GM10266 (cell line): ENCODE data around the gene HBA1.
A peak's percentile ranks its signal among the peaks of the same experiment; 100 is the strongest.

ENCODE experiments used
- DNase-seq: peaks from one replicate; pipeline ENCODE4 v3.0.0; 2012; ENCODE audit errors: extremely low spot score
- CTCF ChIP-seq: IDR thresholded peaks from 2 replicates; pipeline ENCODE4 v1.5.1; 2012; ENCODE audit warnings: mild to moderate bottlenecking, low read depth; ENCODE audit not compliant: control insufficient read depth, insufficient read depth; ENCODE audit errors: missing control alignments

HBA1 gene

GRCh38 chr16:181565-182021 lies 5.1 kb downstream of the HBA1 start:
- no peak for DNase-seq
- peak; percentile 98 for TF ChIP-seq CTCF

GRCh38 chr16:183005-183404 lies 6.5 kb downstream of the HBA1 start:
- no peak for TF ChIP-seq CTCF
- DNase-seq = no peak

GRCh38 chr16:185213-185612 lies 8.7 kb downstream of the HBA1 start:
- no peak for DNase-seq
- no peak for TF ChIP-seq CTCF

GRCh38 chr16:185691-186090 lies 9.2 kb downstream of the HBA1 start:
- no peak for DNase-seq
- no peak for TF ChIP-seq CTCF

GRCh38 chr16:187330-187729 lies 10.8 kb downstream of the HBA1 start:
- no peak for TF ChIP-seq CTCF
- no peak for DNase-seq

- no peak for TF ChIP-seq CTCF
- DNase-seq = no peak
Observed at GRCh38 chr16:188674-189073, 12.2 kb downstream of the HBA1 start.

- no peak for TF ChIP-seq CTCF
- DNase-seq = no peak
Observed at GRCh38 chr16:189604-190186, 13.2 kb downstream of the HBA1 start.
